GM21360 (cell line): ENCODE results near the gene RAB29.

Experiments used
- ATAC-seq: cut with Tn5 transposase; IDR thresholded peaks from one replicate; pipeline ENCODE4 v1.9.1; 2021; ENCODE audit warnings: mild to moderate bottlenecking, moderate library complexity; ENCODE audit not compliant: unreplicated experiment

The RAB29 gene

GRCh38 chr1:205766038-205766437 is 9.2 kb downstream of the RAB29 start:
- no peak for ATAC-seq

DNA sequence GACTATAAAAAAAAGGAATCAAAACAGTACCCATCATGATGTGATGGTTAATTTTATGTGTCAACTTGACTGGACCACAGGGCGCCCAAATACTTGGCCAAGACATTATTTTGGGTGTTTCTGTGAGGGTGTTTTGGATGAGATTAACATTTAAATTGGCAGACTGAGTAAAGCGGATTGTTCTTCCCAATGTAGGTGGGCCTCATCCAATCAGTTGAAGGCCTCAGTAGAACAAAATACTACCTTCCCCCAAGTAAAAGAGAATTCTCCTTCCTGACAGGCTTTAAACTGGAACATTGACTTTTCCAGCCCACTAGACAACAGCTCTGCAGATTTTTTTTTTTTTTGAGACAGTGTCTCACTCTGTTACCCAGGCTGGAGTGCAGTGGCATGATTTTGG is 10.7 kb downstream of the RAB29 start:
- no peak for ATAC-seq

DNA sequence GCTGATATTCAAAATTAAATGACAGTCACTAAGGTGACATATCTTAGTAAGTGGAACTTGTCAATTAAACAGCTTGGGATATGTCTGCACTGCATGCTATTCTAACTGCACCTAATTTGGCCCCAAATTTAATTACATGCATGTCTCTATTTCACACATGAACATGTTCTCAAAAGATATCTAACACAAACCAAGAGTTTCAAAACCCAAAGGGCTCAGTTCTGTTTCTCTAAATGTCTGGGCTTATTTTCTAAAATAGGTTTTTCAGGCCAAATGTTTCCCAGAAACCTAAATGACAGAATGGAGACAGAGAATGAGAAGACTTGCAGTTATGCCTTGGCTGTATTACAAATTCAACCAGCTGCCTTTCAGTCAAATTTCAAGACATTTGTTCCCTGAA is 11.3 kb downstream of the RAB29 start:
- no peak for ATAC-seq

- ATAC-seq = no peak
These were observed 14.7 kb downstream of the RAB29 start for GRCh38 chr1:205760606-205761005.

GRCh38 chr1:205756552-205756951 is 18.7 kb downstream of the RAB29 start:
- ATAC-seq = no peak

- ATAC-seq = no peak
These were observed 20.4 kb downstream of the RAB29 start for GRCh38 chr1:205754857-205755256.

DNA sequence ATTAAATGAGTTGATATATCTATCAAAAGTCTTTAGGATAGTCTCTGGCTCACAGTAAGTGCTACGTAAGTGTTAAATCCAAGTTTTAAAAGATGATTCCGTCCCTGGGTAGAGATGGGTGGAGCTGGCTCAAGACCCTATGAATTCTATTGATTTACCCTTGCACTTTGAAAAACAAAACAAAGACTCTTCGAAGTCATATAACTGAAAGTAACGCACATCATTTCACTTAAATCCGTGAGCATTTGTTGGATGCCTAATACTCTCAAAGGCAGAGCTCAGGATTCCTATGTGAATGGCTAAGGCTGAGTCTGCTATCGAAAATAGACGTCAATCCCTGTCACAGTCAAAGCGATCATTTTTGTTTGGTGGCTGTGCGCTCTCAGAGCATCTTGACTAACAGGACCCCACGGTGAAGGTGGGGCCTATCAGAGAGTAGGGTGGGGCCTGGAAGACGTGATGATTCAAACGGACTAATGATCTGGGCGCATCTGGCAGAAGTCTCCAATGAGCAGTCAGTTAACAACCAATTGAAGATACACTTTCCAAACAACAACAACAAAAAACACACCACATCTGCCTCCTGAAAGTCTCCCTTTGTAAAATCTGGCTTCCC is 24.1 kb downstream of the RAB29 start:
- ATAC-seq = no peak

GRCh38 chr1:205750138-205751035 is 24.9 kb downstream of the RAB29 start, which contains the start of gene NUCKS1:
NUCKS1 (minus strand) TSS chr1:205750182; CDS start chr1:205749973, 209 bp downstream.
- peak; percentile 76 for ATAC-seq

GRCh38 chr1:205749234-205750137 is 25.8 kb downstream of the RAB29 start:
- ATAC-seq = peak; percentile 78

- peak; percentile 12 for ATAC-seq
These were observed 26.7 kb downstream of the RAB29 start for GRCh38 chr1:205748403-205749233.

- no peak for ATAC-seq
These were observed 28.4 kb downstream of the RAB29 start for GRCh38 chr1:205746757-205747412.

DNA sequence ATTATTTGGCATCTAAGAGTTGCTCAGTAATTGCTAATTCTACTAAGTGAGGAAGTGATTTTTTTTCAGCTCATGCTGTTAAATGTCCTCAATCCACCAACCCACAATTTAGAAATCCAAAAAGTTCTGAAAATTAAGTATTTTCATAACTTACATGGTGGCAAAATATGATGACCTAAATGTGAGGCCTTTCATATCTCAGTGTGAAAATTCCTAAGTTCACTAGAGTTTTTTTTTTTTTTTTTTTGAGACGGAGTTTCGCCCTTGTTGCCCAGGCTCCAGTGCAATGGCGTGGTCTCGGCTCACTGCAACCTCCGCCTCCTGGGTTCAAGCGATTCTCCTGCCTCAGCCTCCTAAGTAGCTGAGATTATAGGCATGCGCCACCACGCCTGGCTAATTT is 30.9 kb downstream of the RAB29 start:
- ATAC-seq = no peak

- no peak for ATAC-seq
These were observed 31.3 kb downstream of the RAB29 start for GRCh38 chr1:205743977-205744376.

- no peak for ATAC-seq
These were observed 33.6 kb downstream of the RAB29 start for GRCh38 chr1:205741681-205742080.

DNA sequence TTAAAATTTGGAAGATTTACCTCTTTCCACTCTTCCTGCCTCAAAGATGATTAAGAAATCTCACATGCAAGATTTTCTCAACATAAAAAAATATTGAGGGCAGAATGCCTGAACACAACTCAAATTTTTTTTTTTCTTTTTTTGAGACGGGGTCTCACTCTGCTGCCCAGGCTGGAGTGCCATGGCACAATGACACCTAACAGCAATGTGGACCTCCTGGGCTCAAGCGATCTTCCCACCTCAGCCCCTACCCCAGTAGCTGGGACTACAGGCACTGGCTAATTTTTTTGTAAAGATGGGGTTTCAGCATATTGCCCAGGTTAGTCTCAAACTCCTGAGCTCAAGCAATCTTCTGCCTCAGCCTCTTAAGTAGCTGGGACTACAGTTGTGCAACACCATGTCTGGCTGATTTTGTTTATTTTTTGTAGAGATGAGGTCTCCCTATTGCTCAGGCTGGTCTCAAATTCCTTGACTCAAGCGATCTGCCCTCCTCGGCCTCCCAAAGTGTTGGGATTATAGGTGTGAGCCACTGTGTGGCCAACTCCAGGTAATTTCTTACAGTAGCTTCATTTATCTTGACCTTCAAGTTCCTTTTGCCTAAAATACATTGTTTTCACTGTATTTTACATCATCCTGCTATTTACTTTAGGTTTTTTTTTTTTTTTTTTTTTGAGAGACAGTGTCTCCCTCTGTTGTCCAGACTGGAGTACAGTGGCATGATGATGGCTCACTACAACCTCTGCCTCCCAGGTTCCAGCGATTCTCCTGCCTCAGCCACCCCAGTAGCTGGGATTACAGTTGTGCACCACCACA is 35.7 kb downstream of the RAB29 start:
- ATAC-seq = no peak

GRCh38 chr1:205735218-205735617 is 40.1 kb downstream of the RAB29 start:
- ATAC-seq = no peak

- ATAC-seq = no peak
These were observed 41.7 kb downstream of the RAB29 start for GRCh38 chr1:205733438-205734175.

GRCh38 chr1:205729945-205730610 is 45.2 kb downstream of the RAB29 start:
- no peak for ATAC-seq
